Activated gamma-delta T cell (primary cell): Measurements from ENCODE around the gene SETD1A.

Source experiments
- DNase-seq: peaks from one replicate; lab custom pipeline; 2025; lab: John Stamatoyannopoulos, UW

SETD1A gene

GRCh38 chr16:31020536-31020935 is 63.0 kb downstream of the SETD1A start:
- no peak for DNase-seq

GRCh38 chr16:31022544-31023251 is 65.1 kb downstream of the SETD1A start:
- DNase-seq = no peak

- DNase-seq = no peak
These were observed 65.7 kb downstream of the SETD1A start for GRCh38 chr16:31023252-31023602.

- DNase-seq = no peak
These were observed 66.2 kb downstream of the SETD1A start for GRCh38 chr16:31023627-31024226.

- no peak for DNase-seq
These were observed 67.8 kb downstream of the SETD1A start for GRCh38 chr16:31025339-31025738.

GRCh38 chr16:31029272-31029671 is 71.7 kb downstream of the SETD1A start:
- no peak for DNase-seq

GRCh38 chr16:31031276-31031675 is 73.7 kb downstream of the SETD1A start:
- no peak for DNase-seq

- DNase-seq = peak; percentile 96
These were observed 75.5 kb downstream of the SETD1A start, which contains the start of gene STX4 for GRCh38 chr16:31032736-31033708. Gene STX4 (plus strand): TSS chr16:31033558. CDS start chr16:31033806, 248 bp downstream.

- peak; percentile 64 for DNase-seq
These were observed 76.3 kb downstream of the SETD1A start for GRCh38 chr16:31033709-31034492.
